Sigmoid colon (tissue), 4 donors: Measurements from ENCODE around the gene RIPOR3.

ENCODE experiments used
- CTCF ChIP-seq, 4 experiments: fragments of 450-650 bp in 3 of 4; fragments of 200-600 bp in 1 of 4; IDR thresholded peaks; one replicate each; pipeline ENCODE4 v1.5.1; 2016 to 2019; ENCODE audit warnings: antibody characterized with exemption in 4 of 4, mild to moderate bottlenecking in 3 of 4, moderate library complexity in 2 of 4
- EP300 ChIP-seq, 4 donors: sonication (generic); formaldehyde crosslinking; IDR thresholded peaks; one replicate each; pipeline ENCODE4 v1.6.1; 2017; ENCODE audit warnings: antibody characterized with exemption in 4 of 4
- POLR2A ChIP-seq, 2 donors: fragments of 450-650 bp; IDR thresholded peaks; one replicate each; pipeline ENCODE4 v1.6.1; 2016; ENCODE audit warnings: antibody characterized with exemption in 2 of 2, mild to moderate bottlenecking in 2 of 2, moderate library complexity in 2 of 2
- POLR2AphosphoS5 ChIP-seq, 4 donors: sonication (generic); formaldehyde crosslinking; IDR thresholded peaks; one replicate each; pipeline ENCODE4 v1.6.1; 2017; ENCODE audit warnings: antibody characterized with exemption in 4 of 4

GRCh38 chr20:50587291-50587961 is 103.9 kb downstream of the RIPOR3 start:
- no peak for TF ChIP-seq CTCF (IDR thresholded peaks at IDR 0.05)
- no peak for TF ChIP-seq POLR2AphosphoS5 (IDR thresholded peaks at IDR 0.05)
- no peak for TF ChIP-seq POLR2A (IDR thresholded peaks at IDR 0.05)
- no peak for TF ChIP-seq EP300 (IDR thresholded peaks at IDR 0.05)
